ENCODE data around the gene ITLN2. TPM values are rescaled to one million over a fixed set of nuclear protein-coding genes. Genes with fewer than 3 reads are reported as not detected.
"Not testable (repeated sequence)": the region's sequence is repeated elsewhere in the genome, so short reads cannot be mapped to it uniquely, and the experiment has no call there.

ITLN2 gene
- total RNA-seq, 2 experiments from 2014 or later, result not detected

GRCh38 chr1:160925652-160926244 is 28.9 kb downstream of the ITLN2 start:
- no peak for DNase-seq
- Mint-ChIP-seq H3K27ac (no peak overlapping the region), H3K4me3 (no peak overlapping the region), H3K9me3 (peaks cover 18% of the 10 kb centered on the region), H3K36me3 (ENCODE audit: low read depth) (no peaks in the 10 kb centered on the region), H3K4me1 (ENCODE audit: low read depth) (no peaks in the 10 kb centered on the region), H3K27me3 (ENCODE audit: low read depth) (no peaks in the 10 kb centered on the region)
- CTCF ChIA-PET, result no interaction called here
- intact Hi-C loops (cut with micrococcal nuclease), result no loop called here

GRCh38 chr1:160924791-160925651 is 29.6 kb downstream of the ITLN2 start:
- H3K27me3 Mint-ChIP-seq (ENCODE audit: low read depth), result no peaks in the 10 kb centered on the region
- CTCF ChIA-PET, result no interaction called here
- intact Hi-C loops (cut with micrococcal nuclease), result no loop called here

GRCh38 chr1:160916666-160917065 is 37.9 kb downstream of the ITLN2 start:
- DNase-seq, result no peak
- H3K9me3 Mint-ChIP-seq, result peaks cover 7% of the 10 kb centered on the region
- no peak overlapping the region for H3K4me3 Mint-ChIP-seq
- CTCF ChIA-PET, result interaction anchor here (0.9 to 1.6 kb wide), 2 partner anchors 35 to 40 kb away, joined by 3 to 7 read pairs; no protein-coding TSS in a partner anchor
- no peaks in the 10 kb centered on the region for H3K4me1 Mint-ChIP-seq (ENCODE audit: low read depth)
- no peak overlapping the region for H3K27ac Mint-ChIP-seq
- no peaks in the 10 kb centered on the region for H3K27me3 Mint-ChIP-seq (ENCODE audit: low read depth)
- no peaks in the 10 kb centered on the region for H3K36me3 Mint-ChIP-seq (ENCODE audit: low read depth)
- intact Hi-C loops (cut with micrococcal nuclease), result no loop called here

More at GRCh38 chr1:160924791-160925651, 29.6 kb downstream of the ITLN2 start:
- H3K4me1 Mint-ChIP-seq (ENCODE audit: low read depth), result no peaks in the 10 kb centered on the region
- no peak overlapping the region for H3K4me3 Mint-ChIP-seq
- DNase-seq, result no peak
- no peaks in the 10 kb centered on the region for H3K36me3 Mint-ChIP-seq (ENCODE audit: low read depth)
- peaks cover 21% of the 10 kb centered on the region for H3K9me3 Mint-ChIP-seq
- H3K27ac Mint-ChIP-seq, result no peak overlapping the region

GRCh38 chr1:160913229-160913628 is 41.4 kb downstream of the ITLN2 start:
- intact Hi-C loops (cut with micrococcal nuclease); H3K27me3 Mint-ChIP-seq (ENCODE audit: low read depth); H3K36me3 Mint-ChIP-seq (ENCODE audit: low read depth); CTCF ChIA-PET; H3K27ac Mint-ChIP-seq; H3K4me1 Mint-ChIP-seq (ENCODE audit: low read depth); H3K9me3 Mint-ChIP-seq; DNase-seq; H3K4me3 Mint-ChIP-seq: not testable (repeated sequence)

DNA sequence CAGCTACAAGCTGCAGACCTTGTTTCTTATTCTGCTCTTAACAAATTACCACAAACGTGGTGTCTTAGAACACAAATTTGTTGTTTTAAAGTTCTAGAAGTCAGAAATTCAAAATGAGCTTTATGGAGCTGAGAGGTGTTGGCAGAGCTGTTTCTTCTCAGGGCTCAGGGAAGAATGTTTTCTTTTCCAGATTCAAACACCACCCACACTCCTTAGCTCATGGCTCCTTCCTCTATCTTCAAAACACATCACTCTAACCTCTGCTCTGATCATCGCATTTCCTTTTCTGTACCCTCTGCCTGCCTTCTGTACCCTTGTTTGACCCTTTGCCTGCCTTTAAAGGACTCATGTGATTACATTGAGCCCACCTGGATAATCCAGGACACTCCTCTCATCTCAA is 42.7 kb downstream of the ITLN2 start:
- H3K9me3 Mint-ChIP-seq, result no peaks in the 10 kb centered on the region
- CTCF ChIA-PET, result no interaction called here
- no peaks in the 10 kb centered on the region for H3K36me3 Mint-ChIP-seq (ENCODE audit: low read depth)

GRCh38 chr1:160911441-160911840 is 43.2 kb downstream of the ITLN2 start:
- Mint-ChIP-seq H3K27ac (no peak overlapping the region), H3K27me3 (ENCODE audit: low read depth) (no peaks in the 10 kb centered on the region), H3K9me3 (no peaks in the 10 kb centered on the region), H3K4me1 (ENCODE audit: low read depth) (no peaks in the 10 kb centered on the region), H3K36me3 (ENCODE audit: low read depth) (no peaks in the 10 kb centered on the region), H3K4me3 (no peak overlapping the region)
- no peak for DNase-seq
- intact Hi-C loops (cut with micrococcal nuclease), result no loop called here
- CTCF ChIA-PET, result no interaction called here

More for the DNA sequence above, 42.7 kb downstream of the ITLN2 start:
- no peak for DNase-seq
- Mint-ChIP-seq H3K27ac (no peak overlapping the region), H3K27me3 (ENCODE audit: low read depth) (no peaks in the 10 kb centered on the region), H3K4me3 (no peak overlapping the region), H3K4me1 (ENCODE audit: low read depth) (no peaks in the 10 kb centered on the region)
- intact Hi-C loops (cut with micrococcal nuclease), result no loop called here

DNA sequence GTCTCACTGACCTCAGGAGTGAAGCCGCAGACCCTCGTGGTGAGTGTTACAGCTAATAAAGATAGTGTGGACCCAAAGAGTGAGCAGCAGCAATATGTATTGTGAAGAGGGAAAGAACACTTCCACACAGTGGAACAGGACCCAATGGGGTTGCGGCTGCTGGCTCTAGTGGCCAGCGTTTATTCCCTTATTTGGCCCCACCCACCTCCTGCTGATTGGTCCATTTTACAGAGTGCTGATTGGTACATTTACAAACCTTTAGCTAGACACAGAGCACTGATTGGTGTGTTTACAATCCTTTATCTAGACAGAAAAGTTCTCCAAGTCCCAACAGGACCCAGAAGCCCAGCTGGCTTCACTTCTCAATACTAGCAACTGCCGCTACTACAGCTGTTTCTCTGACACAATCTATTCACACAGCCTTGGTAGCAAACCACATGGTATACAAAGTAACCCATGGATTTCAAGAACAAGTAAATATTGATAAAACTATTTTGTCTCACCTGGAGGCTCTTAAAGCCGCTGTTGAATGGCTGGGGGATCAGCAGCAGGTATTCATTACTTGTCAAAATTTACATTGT is 44.3 kb downstream of the ITLN2 start:
- Mint-ChIP-seq H3K4me3 (no peak overlapping the region), H3K27ac (no peak overlapping the region), H3K4me1 (ENCODE audit: low read depth) (no peaks in the 10 kb centered on the region), H3K9me3 (no peaks in the 10 kb centered on the region), H3K36me3 (ENCODE audit: low read depth) (no peaks in the 10 kb centered on the region), H3K27me3 (ENCODE audit: low read depth) (no peaks in the 10 kb centered on the region)
- intact Hi-C loops (cut with micrococcal nuclease), result no loop called here
- CTCF ChIA-PET, result no interaction called here
- DNase-seq, result no peak

GRCh38 chr1:160907976-160908375 is 46.6 kb downstream of the ITLN2 start:
- Mint-ChIP-seq H3K4me1 (ENCODE audit: low read depth) (no peaks in the 10 kb centered on the region), H3K9me3 (no peaks in the 10 kb centered on the region), H3K27ac (no peak overlapping the region), H3K27me3 (ENCODE audit: low read depth) (no peaks in the 10 kb centered on the region), H3K4me3 (no peak overlapping the region), H3K36me3 (ENCODE audit: low read depth) (no peaks in the 10 kb centered on the region)
- intact Hi-C loops (cut with micrococcal nuclease), result no loop called here
- CTCF ChIA-PET, result interaction anchor here (0.6 to 1.6 kb wide), 4 partner anchors 24 to 90 kb away, joined by 3 to 4 read pairs (median 4); no protein-coding TSS in a partner anchor
- no peak for DNase-seq

- no peaks in the 10 kb centered on the region for H3K4me1 Mint-ChIP-seq (ENCODE audit: low read depth)
- H3K9me3 Mint-ChIP-seq, result no peaks in the 10 kb centered on the region
- intact Hi-C loops (cut with micrococcal nuclease), result no loop called here
- CTCF ChIA-PET, result no interaction called here
- H3K36me3 Mint-ChIP-seq (ENCODE audit: low read depth), result no peaks in the 10 kb centered on the region
- no peak overlapping the region for H3K27ac Mint-ChIP-seq
- H3K4me3 Mint-ChIP-seq, result no peak overlapping the region
- DNase-seq, result no peak
- no peaks in the 10 kb centered on the region for H3K27me3 Mint-ChIP-seq (ENCODE audit: low read depth)
Measured at GRCh38 chr1:160905617-160905989, 49.0 kb downstream of the ITLN2 start.

DNA sequence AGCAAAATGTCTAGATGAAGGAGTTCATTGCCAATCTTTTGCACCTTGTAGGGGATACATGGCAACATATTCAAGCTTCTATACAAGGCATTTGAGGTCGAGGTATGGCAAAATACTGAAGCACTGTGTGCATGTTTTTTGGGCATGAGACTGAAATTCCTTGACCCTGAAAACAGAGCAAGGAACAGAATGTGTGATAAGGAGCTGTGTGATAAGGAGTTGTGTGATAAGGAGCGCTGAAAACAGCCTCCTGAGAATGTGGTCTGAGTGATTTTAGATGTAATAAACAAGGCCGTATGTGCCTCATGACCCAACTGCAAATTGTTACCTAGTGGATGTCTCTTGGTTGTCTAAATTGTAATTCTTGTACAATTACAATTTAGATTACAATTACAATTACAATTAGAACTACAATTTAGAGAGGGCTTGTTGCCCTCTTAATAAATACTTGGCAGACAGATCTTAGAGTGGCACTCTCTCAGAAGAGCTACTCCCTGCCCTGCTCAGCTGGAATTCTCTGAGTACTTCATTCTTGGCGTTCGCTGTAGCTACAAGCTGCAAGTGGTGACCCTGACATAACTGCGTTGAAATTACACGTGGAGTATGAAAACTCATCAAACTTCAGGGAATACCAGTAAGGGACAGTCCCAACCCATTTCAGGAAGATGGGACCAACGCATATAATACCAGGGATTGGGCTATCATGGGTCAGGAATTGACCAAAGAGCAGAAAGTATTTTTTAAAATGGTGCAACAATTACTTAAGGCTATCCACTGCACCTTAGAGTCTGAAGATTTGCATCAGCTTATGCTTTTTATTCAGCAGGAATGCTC is 49.6 kb downstream of the ITLN2 start:
- no peaks in the 10 kb centered on the region for H3K36me3 Mint-ChIP-seq (ENCODE audit: low read depth)

DNA sequence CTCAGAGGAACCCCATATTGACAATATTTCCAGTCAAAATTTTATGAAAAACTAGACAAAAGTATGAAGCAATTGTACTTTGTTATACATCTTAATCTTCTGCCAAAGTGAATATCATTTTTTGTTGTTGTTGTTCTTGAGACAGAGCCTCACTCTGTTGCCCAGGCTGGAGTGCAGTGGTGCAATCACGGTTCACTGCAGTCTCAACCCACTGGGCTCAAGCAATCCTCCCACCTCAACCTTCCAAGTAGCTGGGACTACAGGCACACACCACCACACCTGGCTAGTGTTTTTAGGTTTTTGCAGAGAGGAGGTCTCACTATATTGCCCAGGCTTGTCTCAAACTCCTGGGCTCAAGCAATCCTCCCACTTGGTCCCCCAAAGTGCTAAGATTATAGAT is 52.4 kb downstream of the ITLN2 start:
- DNase-seq; intact Hi-C loops (cut with micrococcal nuclease); H3K27ac Mint-ChIP-seq; H3K4me1 Mint-ChIP-seq (ENCODE audit: low read depth); CTCF ChIA-PET; H3K27me3 Mint-ChIP-seq (ENCODE audit: low read depth); H3K9me3 Mint-ChIP-seq; H3K36me3 Mint-ChIP-seq (ENCODE audit: low read depth); H3K4me3 Mint-ChIP-seq: not testable (repeated sequence)

More for the DNA sequence above, 49.6 kb downstream of the ITLN2 start:
- no peak overlapping the region for H3K27ac Mint-ChIP-seq
- CTCF ChIA-PET, result interaction anchor here (0.6 kb wide), 1 partner anchor 771 kb away, joined by 6 read pairs; no protein-coding TSS in a partner anchor
- H3K4me3 Mint-ChIP-seq, result no peak overlapping the region
- no peaks in the 10 kb centered on the region for H3K9me3 Mint-ChIP-seq
- no peak for DNase-seq
- no peaks in the 10 kb centered on the region for H3K27me3 Mint-ChIP-seq (ENCODE audit: low read depth)
- intact Hi-C loops (cut with micrococcal nuclease), result no loop called here
- no peaks in the 10 kb centered on the region for H3K4me1 Mint-ChIP-seq (ENCODE audit: low read depth)

DNA sequence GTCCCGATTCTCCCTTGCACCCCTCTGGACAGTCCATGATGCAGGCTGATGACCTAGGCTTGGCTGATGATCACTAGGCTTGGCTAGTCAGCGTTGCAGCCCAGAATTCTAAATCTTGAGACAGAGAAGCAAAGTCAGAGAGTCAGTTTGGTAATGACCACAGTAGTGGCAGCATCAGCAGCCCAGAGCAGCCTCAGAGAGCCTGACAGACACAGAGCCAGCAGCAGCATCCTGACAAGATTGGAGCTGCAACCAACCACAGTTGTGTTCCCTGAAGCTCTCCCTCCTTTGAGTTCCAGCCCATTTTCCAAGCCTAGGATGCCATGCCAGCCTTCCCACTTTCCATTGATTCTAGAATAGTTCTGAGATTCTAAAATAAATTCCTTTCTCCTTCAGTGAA is 52.8 kb downstream of the ITLN2 start:
- Mint-ChIP-seq H3K9me3 (no peaks in the 10 kb centered on the region), H3K27me3 (ENCODE audit: low read depth) (no peaks in the 10 kb centered on the region), H3K4me1 (ENCODE audit: low read depth) (no peaks in the 10 kb centered on the region), H3K27ac (no peak overlapping the region), H3K36me3 (ENCODE audit: low read depth) (no peaks in the 10 kb centered on the region), H3K4me3 (no peak overlapping the region)
- no peak for DNase-seq
- intact Hi-C loops (cut with micrococcal nuclease), result no loop called here
- CTCF ChIA-PET, result no interaction called here

Measured in activated naive CD4-positive, alpha-beta T cell treated with anti-CD3 and anti-CD28 coated beads for 36 hours (primary cell).